HepG2 (cell line): ENCODE data around the gene MATN1. TPM values are rescaled to one million over a fixed set of nuclear protein-coding genes. Genes with fewer than 3 reads are reported as not detected.
A peak's percentile ranks its signal among the peaks of the same experiment; 100 is the strongest.

ENCODE experiments used
- ATAC-seq: fragments of 200-7000 bp; cut with Tn5 transposase; 3 replicates; pipeline ENCODE4 v1.9.1; 2020; ENCODE audit warnings: mild to moderate bottlenecking, moderate library complexity
- BruUV-seq: library from RNA; stranded (reverse); fragments of 400-500 nt; replicated peaks from 2 replicates; lab custom pipeline; 2021; lab: Mats Ljungman, UMichigan
- CTCF ChIA-PET: fragments of 300-600 bp; formaldehyde crosslinking; extraction: SDS; loops from one replicate; lab custom pipeline; 2021; ENCODE audit warnings: low total read pairs, inconsistent platforms, low intra/inter-chr PET ratio; lab: Yijun Ruan, JAX
- POLR2A ChIA-PET: fragments of 350-600 bp; sonication (Branson Sonifier 250); formaldehyde crosslinking; loops from one replicate; lab custom pipeline; 2020; ENCODE audit warnings: antibody characterized with exemption, inconsistent platforms; lab: Yijun Ruan, JAX
- DNase-seq: peaks from one replicate; pipeline ENCODE4 v3.0.0-alpha.2; 2015; ENCODE audit warnings: low spot score
- FAIRE-seq: peaks from 3 replicates; lab custom pipeline; 2011; peaks lifted over from hg19 to GRCh38; lab: Jason Lieb, UNC
- H2AFZ ChIP-seq: one replicate; pipeline ENCODE4 v1.6.1; 2011; ENCODE audit warnings: low read length, inconsistent platforms
- H3K27ac ChIP-seq: fragments of 300-600 bp; 3 replicates; pipeline ENCODE4 v1.8.0; 2011; ENCODE audit warnings: mixed run types, mild to moderate bottlenecking, mixed read lengths, low read length, inconsistent platforms; ENCODE audit not compliant: insufficient read depth; ENCODE audit errors: extremely low read length
- H3K27me3 ChIP-seq, 2 experiments: fragments of 200-600 bp in 1 of 2; 2 replicates in 1 of 2; 3 replicates in 1 of 2; pipeline versions ENCODE4 v1.6.0 to v1.8.0; 2011; ENCODE audit warnings: low read length in 2 of 2, mild to moderate bottlenecking in 2 of 2, moderate library complexity in 2 of 2, inconsistent platforms in 1 of 2; ENCODE audit not compliant: insufficient read depth in 2 of 2, control insufficient read depth in 1 of 2
- H3K36me3 ChIP-seq, 2 experiments: fragments of 200-600 bp in 1 of 2; replicated peaks in 1 of 2; 2 replicates in 1 of 2; 3 replicates in 1 of 2; pipeline versions ENCODE4 v1.5.1 to v1.8.0; 2011; ENCODE audit warnings: low read length in 2 of 2, inconsistent platforms in 1 of 2; ENCODE audit not compliant: insufficient read depth in 2 of 2, control insufficient read depth in 1 of 2
- H3K4me1 ChIP-seq: 2 replicates; pipeline ENCODE4 v1.5.1; 2012; ENCODE audit warnings: low read length, inconsistent platforms; ENCODE audit not compliant: insufficient read depth
- H3K4me2 ChIP-seq: 2 replicates; pipeline ENCODE4 v1.6.0; 2011; ENCODE audit warnings: low read depth, low read length, inconsistent platforms
- H3K4me3 ChIP-seq, 3 experiments: fragments of 200-600 bp in 1 of 3; sonication (generic), shearing (Covaris generic) in 1 of 3; replicated peaks in 1 of 3; 2 replicates each; pipeline ENCODE4 v1.5.1; 2011 to 2016; ENCODE audit warnings: low read length in 3 of 3, inconsistent platforms in 2 of 3, low read depth in 2 of 3, mild to moderate bottlenecking in 2 of 3, control low read depth in 1 of 3, mixed read lengths in 1 of 3; ENCODE audit not compliant: insufficient read depth in 1 of 3
- H3K79me2 ChIP-seq: one replicate; pipeline ENCODE4 v1.6.1; 2011; ENCODE audit warnings: low read length, inconsistent platforms; ENCODE audit not compliant: insufficient read depth
- H3K9ac ChIP-seq: 2 replicates; pipeline ENCODE4 v1.6.0; 2011; ENCODE audit warnings: mild to moderate bottlenecking, low read depth, low read length, inconsistent platforms; ENCODE audit not compliant: insufficient read depth
- H3K9me3 ChIP-seq: 2 replicates; pipeline ENCODE4 v1.5.1; 2012; ENCODE audit warnings: mild to moderate bottlenecking, low read length
- H4K20me1 ChIP-seq: 2 replicates; pipeline ENCODE4 v1.6.0; 2011; ENCODE audit warnings: inconsistent platforms, mild to moderate bottlenecking, low read length, moderate library complexity; ENCODE audit not compliant: insufficient read depth
- ARID2 ChIP-seq: sonication (generic); formaldehyde crosslinking; IDR thresholded peaks from 2 replicates; pipeline ENCODE4 v1.8.1; 2022; ENCODE audit warnings: mild to moderate bottlenecking, missing genetic modification reagents, borderline replicate concordance
- HIC2 ChIP-seq: sonication (generic); formaldehyde crosslinking; IDR thresholded peaks from 2 replicates; pipeline ENCODE4 v1.9.0; 2022; ENCODE audit warnings: low read depth, missing genetic modification reagents
- KLF11 ChIP-seq: IDR thresholded peaks from 2 replicates; pipeline ENCODE4 v1.6.1; 2016; ENCODE audit warnings: missing compliant biosample characterization
- NR1H2 ChIP-seq: sonication (generic); formaldehyde crosslinking; IDR thresholded peaks from 2 replicates; pipeline ENCODE4 v1.8.1; 2022; ENCODE audit warnings: low read depth, missing genetic modification reagents, borderline replicate concordance
- PRDM15 ChIP-seq: sonication (generic); formaldehyde crosslinking; IDR thresholded peaks from 2 replicates; pipeline ENCODE4 v1.4.0; 2020; ENCODE audit warnings: missing genetic modification reagents
- RNF2 ChIP-seq: fragments of 450-650 bp; conservative IDR thresholded peaks from 2 replicates; pipeline ENCODE4 v1.6.1; 2016; ENCODE audit warnings: low read depth
- SETDB1 ChIP-seq: sonication (generic); formaldehyde crosslinking; IDR thresholded peaks from 2 replicates; pipeline ENCODE4 v1.5.1; 2020; ENCODE audit warnings: missing genetic modification reagents, mild to moderate bottlenecking, borderline replicate concordance
- SNAI1 ChIP-seq: sonication (generic); formaldehyde crosslinking; IDR thresholded peaks from 2 replicates; pipeline ENCODE4 v1.5.0; 2020; ENCODE audit warnings: mild to moderate bottlenecking, missing genetic modification reagents, borderline replicate concordance
- THYN1 ChIP-seq: sonication (generic); formaldehyde crosslinking; IDR thresholded peaks from 2 replicates; pipeline ENCODE4 v1.8.1; 2023; ENCODE audit warnings: low read depth, mild to moderate bottlenecking, moderate library complexity, missing genetic modification reagents, borderline replicate concordance
- ZIK1 ChIP-seq: sonication (generic); formaldehyde crosslinking; IDR thresholded peaks from 2 replicates; pipeline ENCODE4 v1.5.0; 2020; ENCODE audit warnings: mild to moderate bottlenecking, low read depth, missing genetic modification reagents, borderline replicate concordance
- ZNF337 ChIP-seq: sonication (generic); formaldehyde crosslinking; IDR thresholded peaks from 2 replicates; pipeline ENCODE4 v1.5.1; 2020; ENCODE audit warnings: missing genetic modification reagents, low read depth, mild to moderate bottlenecking, borderline replicate concordance
- ZNF512B ChIP-seq: sonication (generic); formaldehyde crosslinking; IDR thresholded peaks from 2 replicates; pipeline ENCODE4 v1.5.1; 2020; ENCODE audit warnings: missing genetic modification reagents, mild to moderate bottlenecking, borderline replicate concordance
- ZNF670 ChIP-seq: sonication (generic); formaldehyde crosslinking; IDR thresholded peaks from 2 replicates; pipeline ENCODE4 v1.8.0; 2022; ENCODE audit warnings: mild to moderate bottlenecking, missing genetic modification reagents, borderline replicate concordance
- ZNF850 ChIP-seq: sonication (generic); formaldehyde crosslinking; conservative IDR thresholded peaks from 2 replicates; pipeline ENCODE4 v1.9.0; 2021; ENCODE audit warnings: mild to moderate bottlenecking, missing genetic modification reagents
- WGBS: methylation state at CpG from one replicate; pipeline ENCODE4 v1.1.6; 2017; ENCODE audit warnings: low lambda C conversion rate; 5-methylcytosine and 5-hydroxymethylcytosine counted together
- in situ Hi-C: cut with HindIII; loops from 2 replicates; pipeline ENCODE4 v1.10.0; 2017; ENCODE audit warnings: low pct_unique_long_range_greater_than_20kb; ENCODE audit not compliant: extremely low pct_ligation_motif_present
- intact Hi-C: fragments of 100-400 bp; cut with micrococcal nuclease; formaldehyde crosslinking; loops from one replicate; pipeline ENCODE4 v1.10.0; 2022; ENCODE audit not compliant: unreplicated experiment
- polyA plus RNA-seq, 8 experiments: library from polyadenylated mRNA; depleted of rRNA in 3 of 8; stranded (reverse) in 7 of 8; unstranded in 1 of 8; fragments of >200 nt; fragmentation: Illumina TruSeq in 4 of 8; extraction: Trizol in 4 of 8; gene quantifications; 2 replicates each; pipeline versions ENCODE4 v1.2.1 to v1.2.3, GENCODE V29; 2011 to 2016; ENCODE audit warnings: low read depth in 4 of 8, missing spikeins in 1 of 8, mixed read lengths in 1 of 8; ENCODE audit not compliant: insufficient read depth in 1 of 8
- total RNA-seq, 5 experiments: library from RNA; depleted of rRNA; stranded (reverse); fragments of >200 nt; fragmentation: Illumina TruSeq; extraction: Trizol; gene quantifications; 2 replicates each; pipeline ENCODE4 v1.2.3, GENCODE V29; 2016; ENCODE audit warnings: low read depth in 1 of 5

Gene MATN1
- total and polyA plus RNA-seq, 2 of the 13 experiments (the other 11 are each of a cell fraction or from before 2014, with no cell fraction given), result 0.04 to 0.05 TPM

GRCh38 chr1:30771005-30771404 is 47.6 kb upstream of the MATN1 start (continued):
- no peak for TF ChIP-seq NR1H2 (CRISPR knock-in tag)
- TF ChIP-seq KLF11, result no peak
- TF ChIP-seq PRDM15, result no peak

GRCh38 chr1:30770150-30770549 is 46.8 kb upstream of the MATN1 start:
- DNase-seq, result no peak
- no peak overlapping the region for H3K27ac ChIP-seq
- in situ Hi-C loops (no loop called here), intact Hi-C loops (no loop called here)
- POLR2A ChIA-PET, result interaction anchor here (0.7 kb wide), 1 partner anchor 63 kb away, joined by 3 read pairs; no protein-coding TSS in a partner anchor
- peaks cover 20% of the 10 kb centered on the region for H3K4me1 ChIP-seq
- 0% methylated on average over 8 of the region's 10 CpGs for WGBS
- no peaks in the 10 kb centered on the region for H3K9me3 ChIP-seq
- BruUV-seq, result no TSS peak
- peak; percentile 54; the same call in 2 of the 3 replicates for ATAC-seq
- H3K79me2 ChIP-seq, result no peaks in the 10 kb centered on the region
- peak overlapping the region; percentile 32 for H3K4me2 ChIP-seq
- no peak for FAIRE-seq
- H3K4me3 ChIP-seq, result no peak overlapping the region
- CTCF ChIA-PET, result no interaction called here
- H3K9ac ChIP-seq, result no peak overlapping the region
- H3K36me3 ChIP-seq, result no peaks in the 10 kb centered on the region
- H3K27me3 ChIP-seq, result peaks cover 0 to 9% of the 10 kb centered on the region in 2 experiments; a peak in 2 of 5 replicates
- H4K20me1 ChIP-seq, result no peaks in the 10 kb centered on the region
- no peak overlapping the region for H2AFZ ChIP-seq
- TF ChIP-seq ZNF850 (CRISPR knock-in tag) (no peak), SNAI1 (CRISPR knock-in tag) (no peak), ARID2 (CRISPR knock-in tag) (no peak), SETDB1 (CRISPR knock-in tag) (no peak), THYN1 (CRISPR knock-in tag) (no peak), HIC2 (no peak), ZNF512B (CRISPR knock-in tag) (0 out of 2 replicates have a peak, but pooled peaks have one; percentile 44), ZNF337 (CRISPR knock-in tag) (no peak), ZNF670 (CRISPR knock-in tag) (no peak), ZIK1 (CRISPR knock-in tag) (no peak), RNF2 (no peak)
